Kidney (tissue), 14 donors: ENCODE data around the gene TCTN3. TPM values are rescaled to one million over a fixed set of nuclear protein-coding genes. Genes with fewer than 3 reads are reported as not detected.
A peak's percentile ranks its signal among the peaks of the same experiment; 100 is the strongest.

Experiments used
- DNase-seq, 5 donors: peaks; one replicate each; pipeline ENCODE4 v3.0.0-alpha.2; 2013 to 2020
- FAIRE-seq: peaks from 2 replicates; lab custom pipeline; 2012; peaks lifted over from hg19 to GRCh38; lab: Jason Lieb, UNC
- H3K27ac ChIP-seq, 2 donors: one replicate each; pipeline ENCODE4 v1.7.0; 2013; ENCODE audit warnings: low read depth in 2 of 2, low read length in 2 of 2, inconsistent platforms in 1 of 2
- H3K27me3 ChIP-seq: one replicate; pipeline ENCODE4 v1.7.1; 2013; ENCODE audit warnings: low read length, inconsistent platforms; ENCODE audit not compliant: control insufficient read depth, insufficient read depth
- H3K36me3 ChIP-seq, 3 donors: one replicate each; pipeline versions ENCODE4 v1.7.0 to v1.7.1; 2013; ENCODE audit warnings: low read length in 3 of 3, control low read depth in 1 of 3, inconsistent platforms in 1 of 3; ENCODE audit not compliant: insufficient read depth in 3 of 3, control insufficient read depth in 2 of 3
- H3K4me1 ChIP-seq, 3 donors: one replicate each; pipeline versions ENCODE4 v1.7.0 to v1.7.1; 2013; ENCODE audit warnings: low read length in 3 of 3, inconsistent platforms in 1 of 3, low read depth in 1 of 3; ENCODE audit not compliant: control insufficient read depth in 2 of 3, insufficient read depth in 2 of 3
- H3K4me3 ChIP-seq, 3 donors: one replicate each; pipeline versions ENCODE4 v1.7.0 to v1.8.1; 2013; ENCODE audit warnings: low read length in 3 of 3, control low read depth in 1 of 3, inconsistent platforms in 1 of 3
- H3K9ac ChIP-seq, 3 donors: one replicate each; pipeline versions ENCODE4 v1.7.0 to v1.7.1; 2013; ENCODE audit warnings: low read length in 3 of 3, control low read depth in 1 of 3, inconsistent platforms in 1 of 3
- H3K9me3 ChIP-seq, 3 donors: one replicate each; pipeline versions ENCODE4 v1.7.0 to v1.7.1; 2013; ENCODE audit warnings: low read length in 3 of 3, control low read depth in 1 of 3, inconsistent platforms in 1 of 3; ENCODE audit not compliant: control insufficient read depth in 2 of 3, insufficient read depth in 1 of 3
- CTCF ChIP-seq: IDR thresholded peaks from 3 replicates; pipeline ENCODE4 v1.5.1; 2012; ENCODE audit warnings: mild to moderate bottlenecking, moderate library complexity, borderline replicate concordance; ENCODE audit not compliant: insufficient read depth; ENCODE audit errors: extremely low read depth
- intact Hi-C: fragments of 100-400 bp; cut with DNase I; formaldehyde crosslinking; loops from one replicate; pipeline ENCODE4 v1.11.1; 2022
- polyA plus RNA-seq: library from polyadenylated mRNA; stranded (reverse); fragments of 350-450 nt; fragmentation: Illumina TruSeq; extraction: RNeasy Lipid Tissue Mini Kit (QIAGEN cat#74804); gene quantifications from one replicate; pipeline ENCODE4 v1.2.3, GENCODE V29; 2014; ENCODE audit warnings: low read depth, low replicate concordance; ENCODE audit not compliant: insufficient read depth
- total RNA-seq: library from RNA; stranded (reverse); fragmentation: NEBNext Ultra II Directional; extraction: Animal tissue kit (Norgen Biotek cat#: 25700); gene quantifications from one replicate; pipeline ENCODE4 v1.2.1, GENCODE V29; 2021
- donor health status: control.
- donor health status: control.
- donor health status: control.
- donor health status: control.
- donor health status: control.
- donor health status: DM: yes; HTN: yes; CAD: no.
- donor health status: Normal renal cell carcinoma (clear cell type).

Gene TCTN3
- total and polyA plus RNA-seq, 2 donors from 2014 or later: 40.3 to 46.3 TPM

GRCh38 chr10:95657250-95657649, 36.5 kb downstream of the TCTN3 start:
- H3K9ac ChIP-seq: no peak overlapping the region

GRCh38 chr10:95656291-95657164, 37.2 kb downstream of the TCTN3 start, which contains the start of gene ALDH18A1:
TSS of gene ALDH18A1 (minus strand) at chr10:95656711. CDS start at chr10:95653377, 3,334 bp downstream.
- peaks cover 0 to 4% (median 1%) of the 10 kb centered on the region in 3 donors for H3K36me3 ChIP-seq
- intact Hi-C loops: no loop called here
- H3K9me3 ChIP-seq: no peaks in the 10 kb centered on the region
- no peaks in the 10 kb centered on the region for H3K27me3 ChIP-seq
- peak within 1 kb of the TSS; percentile 69 to 85 (median 69) for H3K4me3 ChIP-seq
- H3K4me1 ChIP-seq: peaks cover 0 to 10% (median 0%) of the 10 kb centered on the region in 3 donors
- DNase-seq: peak; percentile 95 to 98 (median 96)
- peak within 1 kb of the TSS; percentile 48 to 64 for H3K27ac ChIP-seq
- H3K9ac ChIP-seq: peak within 1 kb of the TSS; percentile 54 to 70 (median 57)
- TF ChIP-seq CTCF: no peak
- peak; percentile 87 for FAIRE-seq

More at GRCh38 chr10:95657250-95657649, 36.5 kb downstream of the TCTN3 start:
- Histone ChIP-seq H3K9me3 (no peaks in the 10 kb centered on the region), H3K36me3 (no peaks in the 10 kb centered on the region), H3K4me1 (peaks cover 0 to 10% (median 0%) of the 10 kb centered on the region in 3 donors), H3K27ac (peak overlapping the region in 1 of 2 donors; percentile 24), H3K4me3 (peak overlapping the region; percentile 68 to 85 (median 69)), H3K27me3 (no peaks in the 10 kb centered on the region)
- TF ChIP-seq CTCF: no peak
- intact Hi-C loops: no loop called here
- FAIRE-seq (no peak), DNase-seq (no peak)

GRCh38 chr10:95655571-95656290, 38.0 kb downstream of the TCTN3 start:
- no peaks in the 10 kb centered on the region for H3K27me3 ChIP-seq
- DNase-seq (peak in 2 of 5 donors; percentile 35 to 45), FAIRE-seq (no peak)
- no peaks in the 10 kb centered on the region for H3K9me3 ChIP-seq
- H3K4me3 ChIP-seq: peak overlapping the region; percentile 69 to 85 (median 69)
- no peak overlapping the region for H3K27ac ChIP-seq
- intact Hi-C loops: no loop called here
- TF ChIP-seq CTCF: no peak
- peaks cover 0 to 4% (median 2%) of the 10 kb centered on the region in 3 donors for H3K36me3 ChIP-seq
- H3K4me1 ChIP-seq: peaks cover 0 to 10% (median 0%) of the 10 kb centered on the region in 3 donors
- peak overlapping the region; percentile 14 to 70 (median 54) for H3K9ac ChIP-seq
